Transverse colon (tissue), 4 donors: ENCODE results near the gene CACNA2D1. TPM values are rescaled to one million over a fixed set of nuclear protein-coding genes. Genes with fewer than 3 reads are reported as not detected.

Experiments used
- DNase-seq: peaks from one replicate; pipeline ENCODE4 v3.0.0-alpha.2; 2019
- H3K27ac ChIP-seq, 4 donors: fragments of 200-600 bp; sonication (generic); 2 replicates each; pipeline ENCODE4 v1.5.1; 2016 to 2018; ENCODE audit warnings: inconsistent platforms in 4 of 4
- H3K27me3 ChIP-seq: fragments of 200-600 bp; sonication (generic); 2 replicates; pipeline ENCODE4 v1.5.1; 2017; ENCODE audit warnings: inconsistent platforms
- H3K36me3 ChIP-seq, 4 donors: fragments of 200-600 bp; sonication (generic); 2 replicates each; pipeline ENCODE4 v1.5.1; 2017 to 2019; ENCODE audit warnings: inconsistent platforms in 4 of 4
- H3K4me1 ChIP-seq, 4 donors: fragments of 200-600 bp; sonication (generic); 2 replicates each; pipeline ENCODE4 v1.5.1; 2017 to 2020; ENCODE audit warnings: inconsistent platforms in 4 of 4
- H3K4me3 ChIP-seq, 4 donors: fragments of 200-600 bp; sonication (generic); 1 replicate in 1 of 4; 2 replicates in 3 of 4; pipeline versions ENCODE4 v1.5.1 to v1.6.1; 2017 to 2019; ENCODE audit warnings: inconsistent platforms in 4 of 4
- H3K9me3 ChIP-seq, 2 donors: fragments of 200-600 bp; sonication (generic); 2 replicates each; pipeline ENCODE4 v1.5.1; 2017 to 2019; ENCODE audit warnings: inconsistent platforms in 2 of 2
- CTCF ChIP-seq, 5 experiments: fragments of 200-600 bp in 3 of 5; fragments of 450-650 bp in 2 of 5; sonication (generic) in 3 of 5; IDR thresholded peaks; 1 replicate in 2 of 5; 2 replicates in 3 of 5; pipeline ENCODE4 v1.5.1; 2016 to 2017; ENCODE audit warnings: antibody characterized with exemption in 5 of 5, inconsistent platforms in 3 of 5, mild to moderate bottlenecking in 2 of 5, moderate library complexity in 1 of 5
- EP300 ChIP-seq: sonication (generic); formaldehyde crosslinking; IDR thresholded peaks from one replicate; pipeline ENCODE4 v1.6.1; 2017; ENCODE audit warnings: antibody characterized with exemption, low read depth
- POLR2A ChIP-seq: fragments of 450-650 bp; IDR thresholded peaks from one replicate; pipeline ENCODE4 v1.6.1; 2016; ENCODE audit warnings: antibody characterized with exemption, mild to moderate bottlenecking, moderate library complexity
- POLR2AphosphoS5 ChIP-seq, 3 donors: sonication (generic); formaldehyde crosslinking; IDR thresholded peaks; one replicate each; pipeline ENCODE4 v1.6.1; 2016; ENCODE audit warnings: antibody characterized with exemption in 3 of 3
- WGBS, 2 donors: methylation state at CpG; one replicate each; pipeline ENCODE4 v1.1.5; 2018; ENCODE audit warnings: low coverage in 1 of 2; 5-methylcytosine and 5-hydroxymethylcytosine counted together
- in situ Hi-C, 4 donors: fragments of 200-750 bp; cut with MboI; loops; one replicate each; pipeline versions ENCODE4 v1.15.0 to v1.15.1; 2017; ENCODE audit warnings: low sequenced_read_pairs in 3 of 4, low pct_ligation_motif_present in 1 of 4, low pct_unique_long_range_greater_than_20kb in 1 of 4
- intact Hi-C: fragments of 100-400 bp; cut with DNase I; formaldehyde crosslinking; loops from one replicate; pipeline ENCODE4 v1.15.1; 2023; ENCODE audit warnings: low total_unique reads
- total RNA-seq, 4 donors: library from RNA; depleted of rRNA; stranded (reverse); fragments of >200 nt; gene quantifications; one replicate each; pipeline ENCODE4 v1.1.0, GENCODE V29; 2016

CACNA2D1 gene
- total RNA-seq, 4 donors from 2014 or later, result 11.0 to 126 (median 22.9) TPM

GRCh38 chr7:82175319-82175718 lies 268.3 kb downstream of the CACNA2D1 start:
- Histone ChIP-seq H3K27me3 (no peaks in the 10 kb centered on the region), H3K4me3 (no peak overlapping the region), H3K27ac (no peak overlapping the region), H3K4me1 (no peaks in the 10 kb centered on the region), H3K9me3 (no peaks in the 10 kb centered on the region), H3K36me3 (no peaks in the 10 kb centered on the region)
- no peak for TF ChIP-seq POLR2AphosphoS5 (IDR thresholded peaks at IDR 0.05)
- TF ChIP-seq CTCF (IDR thresholded peaks at IDR 0.05), result no peak
- TF ChIP-seq POLR2A, result no peak
- TF ChIP-seq EP300, result no peak
- in situ Hi-C loops (no loop called here), intact Hi-C loops (no loop called here)
- no peak for DNase-seq
- WGBS, 2 donors, result 53 to 55% methylated on average over 2 of the region's 2 CpGs

GRCh38 chr7:82173400-82174021 lies 270.1 kb downstream of the CACNA2D1 start:
- WGBS, 2 donors, result 70 to 95% methylated on average over 2 to 4 of the region's 4 CpGs
- intact Hi-C loops (no loop called here), in situ Hi-C loops (no loop called here)
- no peak for DNase-seq
- no peaks in the 10 kb centered on the region for H3K9me3 ChIP-seq
- H3K4me3 ChIP-seq, result no peak overlapping the region
- no peaks in the 10 kb centered on the region for H3K4me1 ChIP-seq
- no peak overlapping the region for H3K27ac ChIP-seq
- TF ChIP-seq EP300 (no peak), CTCF (IDR thresholded peaks at IDR 0.05) (no peak), POLR2A (no peak), POLR2AphosphoS5 (IDR thresholded peaks at IDR 0.05) (no peak)
- H3K27me3 ChIP-seq, result no peaks in the 10 kb centered on the region
- no peaks in the 10 kb centered on the region for H3K36me3 ChIP-seq

GRCh38 chr7:82172881-82173280 lies 270.7 kb downstream of the CACNA2D1 start:
- intact Hi-C loops (no loop called here), in situ Hi-C loops (no loop called here)
- TF ChIP-seq CTCF (IDR thresholded peaks at IDR 0.05), result no peak
- no peak for TF ChIP-seq POLR2A
- no peak for TF ChIP-seq EP300
- TF ChIP-seq POLR2AphosphoS5 (IDR thresholded peaks at IDR 0.05), result no peak
- DNase-seq, result no peak
- no peaks in the 10 kb centered on the region for H3K36me3 ChIP-seq
- 40 to 46% methylated on average over 2 of the region's 2 CpGs for WGBS, 2 donors
- H3K4me3 ChIP-seq, result no peak overlapping the region
- H3K4me1 ChIP-seq, result no peaks in the 10 kb centered on the region
- no peak overlapping the region for H3K27ac ChIP-seq
- H3K27me3 ChIP-seq, result no peaks in the 10 kb centered on the region
- H3K9me3 ChIP-seq, result no peaks in the 10 kb centered on the region

GRCh38 chr7:82172017-82172416 lies 271.6 kb downstream of the CACNA2D1 start:
- H3K36me3 ChIP-seq, result no peaks in the 10 kb centered on the region
- H3K9me3 ChIP-seq, result no peaks in the 10 kb centered on the region
- no peak for DNase-seq
- intact Hi-C loops (no loop called here), in situ Hi-C loops (no loop called here)
- no peak overlapping the region for H3K4me3 ChIP-seq
- no peak overlapping the region for H3K27ac ChIP-seq
- H3K27me3 ChIP-seq, result no peaks in the 10 kb centered on the region
- no peaks in the 10 kb centered on the region for H3K4me1 ChIP-seq
- 80 to 86% methylated on average over 1 of the region's 1 CpG for WGBS, 2 donors
- TF ChIP-seq POLR2AphosphoS5 (IDR thresholded peaks at IDR 0.05), result no peak
- TF ChIP-seq CTCF (IDR thresholded peaks at IDR 0.05), result no peak
- no peak for TF ChIP-seq EP300
- no peak for TF ChIP-seq POLR2A
